IPS-18c (cell line): Measurements from ENCODE around the gene CSNK1D.

Source experiments
- H3K4me3 ChIP-seq: 2 replicates; pipeline ENCODE4 v1.7.0; 2013; ENCODE audit warnings: low read depth, mild to moderate bottlenecking, low read length, moderate library complexity; ENCODE audit not compliant: insufficient read depth
- H3K9me3 ChIP-seq: one replicate; pipeline ENCODE4 v1.6.1; 2013; ENCODE audit warnings: mild to moderate bottlenecking, low read length, moderate library complexity; ENCODE audit not compliant: control insufficient read depth, insufficient read depth

Gene CSNK1D

DNA sequence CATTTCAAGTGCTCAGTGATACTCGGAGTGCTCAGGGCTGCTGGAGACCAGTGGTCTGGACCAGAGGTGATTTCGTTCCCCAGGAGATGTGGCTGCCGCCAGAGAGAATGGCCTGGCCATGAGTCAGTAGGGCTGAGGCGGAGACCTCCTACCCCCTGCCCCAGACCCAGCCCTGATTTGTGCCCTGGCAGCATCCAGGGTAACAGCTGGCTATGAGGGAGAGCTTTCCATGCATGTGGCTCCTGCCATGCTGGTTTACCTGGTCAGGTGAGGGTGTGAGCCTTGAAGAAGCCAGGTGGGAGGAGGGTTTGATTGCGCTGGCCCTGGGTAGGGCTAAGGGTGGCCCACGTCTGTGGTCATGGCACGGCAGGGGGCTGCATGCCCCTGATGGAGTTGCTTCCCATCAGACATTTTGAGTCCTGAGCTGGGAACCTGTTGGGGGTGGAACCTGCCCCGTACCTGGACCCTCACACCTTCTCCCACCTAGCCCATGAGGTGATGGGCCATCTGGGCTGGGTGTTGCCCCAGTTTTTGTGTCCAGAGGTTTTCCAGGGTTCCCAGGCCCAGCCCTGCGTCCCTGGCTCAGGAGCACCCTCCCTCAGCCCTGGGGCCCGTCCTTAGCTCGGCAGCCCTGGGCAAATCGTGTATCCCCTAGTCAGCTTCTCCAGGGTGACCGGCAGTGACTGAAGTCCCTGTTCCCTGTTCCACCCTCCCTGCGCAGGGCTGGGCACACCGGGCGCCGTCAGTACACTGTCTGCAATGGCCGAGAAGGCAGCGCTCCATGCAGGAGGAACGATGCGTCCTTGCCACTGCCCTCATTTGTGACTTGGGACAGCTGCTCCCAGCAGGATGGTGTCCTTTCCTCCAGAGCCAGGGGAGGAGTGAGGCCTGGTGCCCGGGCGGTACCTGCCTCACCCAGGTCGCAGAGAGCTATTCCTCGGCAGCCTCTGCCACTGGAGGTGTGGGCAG, 9.0 kb upstream of the CSNK1D start:
- Histone ChIP-seq H3K9me3 (no peaks in the 10 kb centered on the region), H3K4me3 (no peak overlapping the region)

GRCh38 chr17:82281502-82282238, 8.2 kb upstream of the CSNK1D start:
- Histone ChIP-seq H3K4me3 (no peak overlapping the region), H3K9me3 (no peaks in the 10 kb centered on the region)

DNA sequence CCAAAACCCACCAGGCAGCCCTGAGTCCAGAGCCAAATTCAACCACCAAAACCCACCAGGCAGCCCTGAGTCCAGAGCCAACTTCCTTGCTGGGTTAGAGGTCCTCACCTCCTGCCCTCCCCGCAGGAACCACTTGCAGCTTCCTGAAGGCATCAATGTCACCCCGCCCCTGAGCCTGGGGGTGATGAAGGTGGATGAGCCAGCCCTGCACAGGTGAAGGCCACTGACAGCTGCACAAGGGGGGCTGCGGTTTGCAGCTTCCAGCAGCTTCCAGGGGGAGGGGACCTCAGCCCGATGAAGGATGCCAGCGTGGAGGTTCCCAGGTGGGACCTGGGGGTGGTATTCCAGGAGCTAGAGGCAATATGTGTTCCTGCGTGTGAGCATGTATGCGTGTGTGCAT, 7.6 kb upstream of the CSNK1D start:
- Histone ChIP-seq H3K9me3 (no peaks in the 10 kb centered on the region), H3K4me3 (no peak overlapping the region)

- no peak overlapping the region for H3K4me3 ChIP-seq
- no peaks in the 10 kb centered on the region for H3K9me3 ChIP-seq
Measured at GRCh38 chr17:82280537-82280936, 7.0 kb upstream of the CSNK1D start.

DNA sequence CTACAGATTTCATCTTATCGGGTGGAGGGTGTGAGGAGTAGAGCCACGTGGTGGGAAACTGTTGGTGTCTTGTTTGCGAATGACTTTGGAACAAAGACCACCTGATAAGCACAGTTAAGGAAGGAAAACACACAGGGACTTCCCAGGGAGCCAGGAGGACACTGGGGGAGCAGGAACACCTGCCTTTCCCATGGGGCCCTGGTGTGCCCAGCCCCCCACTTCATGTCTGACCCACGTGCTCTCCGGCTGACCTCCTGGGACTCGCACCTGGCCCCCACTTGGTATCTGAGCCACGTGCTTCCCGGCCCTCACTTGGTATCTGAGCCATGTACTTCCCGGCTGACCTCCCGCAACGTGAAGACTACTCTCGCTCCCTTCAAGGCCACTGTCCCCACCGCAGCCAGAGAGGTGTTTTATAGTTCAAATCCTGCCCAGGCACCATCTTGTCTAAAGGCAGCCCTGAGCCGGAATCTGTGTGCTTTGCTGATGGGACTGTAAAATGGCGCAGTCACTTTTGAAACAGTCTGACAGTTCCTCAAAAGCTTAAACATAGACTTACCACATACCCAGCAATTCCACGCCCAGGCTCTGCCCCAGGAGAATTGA, 5.4 kb upstream of the CSNK1D start:
- no peaks in the 10 kb centered on the region for H3K9me3 ChIP-seq
- no peak overlapping the region for H3K4me3 ChIP-seq

DNA sequence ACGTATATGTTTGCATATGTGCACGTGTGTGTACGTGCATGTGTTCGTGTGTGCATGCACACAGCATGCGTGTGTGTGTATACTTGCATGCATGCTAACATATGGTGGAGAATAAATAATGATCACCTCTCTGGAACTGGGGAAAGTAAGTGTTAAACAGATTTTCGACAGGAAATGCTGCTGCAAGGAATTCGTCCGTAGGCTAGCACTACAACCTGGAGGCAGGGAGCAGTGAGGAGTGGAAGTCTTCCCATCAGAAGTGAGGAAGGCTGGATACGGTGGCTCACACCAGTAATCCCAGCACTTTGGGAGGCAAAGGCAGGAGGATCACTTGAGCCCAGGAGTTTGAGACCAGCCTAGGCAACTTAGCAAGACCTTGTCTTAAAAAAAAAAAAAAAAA, 4.8 kb upstream of the CSNK1D start:
- H3K4me3 ChIP-seq = no peak overlapping the region
- no peaks in the 10 kb centered on the region for H3K9me3 ChIP-seq

GRCh38 chr17:82277851-82278250, 4.4 kb upstream of the CSNK1D start:
- H3K4me3 ChIP-seq = no peak overlapping the region
- H3K9me3 ChIP-seq = no peaks in the 10 kb centered on the region

- no peaks in the 10 kb centered on the region for H3K9me3 ChIP-seq
- no peak overlapping the region for H3K4me3 ChIP-seq
Measured at GRCh38 chr17:82276938-82277337, 3.4 kb upstream of the CSNK1D start.

DNA sequence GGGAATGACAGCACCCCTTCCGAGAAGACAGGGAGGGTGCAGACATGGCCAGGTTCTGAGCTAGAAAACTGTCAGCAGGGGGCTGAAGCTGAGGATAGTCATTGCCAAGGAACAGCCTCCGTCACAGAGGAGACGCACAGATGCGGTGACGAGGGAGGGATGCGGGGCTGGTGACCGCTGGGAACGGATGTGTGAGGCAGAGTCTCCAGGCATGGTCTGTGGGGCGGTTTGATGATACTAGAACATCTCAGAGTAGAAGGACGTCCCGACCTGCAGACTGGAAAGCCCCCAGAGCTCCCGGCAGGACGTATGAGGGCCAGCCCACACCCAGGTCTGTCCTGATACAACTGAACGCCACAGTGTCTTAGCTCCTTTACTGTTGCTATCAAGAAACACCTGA, 1.8 kb upstream of the CSNK1D start:
- H3K9me3 ChIP-seq = no peaks in the 10 kb centered on the region
- H3K4me3 ChIP-seq = no peak overlapping the region

DNA sequence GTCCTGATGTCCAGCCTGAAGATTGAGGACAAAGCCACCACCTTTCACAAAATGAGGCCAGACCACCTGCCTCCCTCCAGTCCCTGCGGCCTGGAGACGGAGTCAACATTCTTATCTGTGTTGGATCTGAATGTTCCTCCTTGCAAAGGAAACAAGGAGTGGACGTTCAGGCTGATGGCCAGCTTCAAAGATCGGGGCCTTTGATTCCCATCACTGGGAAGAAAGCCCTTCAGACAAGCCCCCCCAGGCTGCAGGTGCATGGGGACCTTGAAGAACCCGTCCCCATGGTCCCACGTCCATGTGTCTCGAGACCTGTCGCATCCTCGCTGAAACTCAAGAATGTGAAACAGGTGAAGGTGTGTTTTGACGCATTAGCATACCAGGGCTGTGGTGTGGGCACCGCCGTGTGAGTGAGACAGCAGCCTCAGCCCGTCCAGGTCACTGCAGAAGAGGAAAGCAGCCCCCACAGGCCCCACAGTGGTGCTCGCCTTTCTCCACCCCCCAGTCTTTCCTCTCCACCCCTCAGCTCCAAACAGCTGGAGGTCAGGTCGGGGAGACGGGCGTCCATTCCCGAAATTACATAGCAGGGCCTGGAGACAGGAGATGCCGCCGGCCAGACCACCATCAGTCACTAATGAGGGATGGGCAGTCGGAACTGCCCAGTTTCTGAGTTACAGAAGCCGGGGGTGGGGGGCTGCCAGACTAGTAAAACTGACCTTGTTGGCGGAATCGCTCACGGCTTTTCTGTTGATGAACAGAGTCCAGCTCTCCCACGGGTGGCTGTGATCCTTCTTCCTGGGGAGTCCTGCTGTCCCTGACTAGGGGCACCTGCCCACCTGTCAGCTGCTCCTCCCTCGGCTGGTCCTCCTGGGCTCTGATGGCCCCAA, 877 bp upstream of the CSNK1D start:
- H3K9me3 ChIP-seq = no peaks in the 10 kb centered on the region
- peak overlapping the region; percentile 75 for H3K4me3 ChIP-seq

DNA sequence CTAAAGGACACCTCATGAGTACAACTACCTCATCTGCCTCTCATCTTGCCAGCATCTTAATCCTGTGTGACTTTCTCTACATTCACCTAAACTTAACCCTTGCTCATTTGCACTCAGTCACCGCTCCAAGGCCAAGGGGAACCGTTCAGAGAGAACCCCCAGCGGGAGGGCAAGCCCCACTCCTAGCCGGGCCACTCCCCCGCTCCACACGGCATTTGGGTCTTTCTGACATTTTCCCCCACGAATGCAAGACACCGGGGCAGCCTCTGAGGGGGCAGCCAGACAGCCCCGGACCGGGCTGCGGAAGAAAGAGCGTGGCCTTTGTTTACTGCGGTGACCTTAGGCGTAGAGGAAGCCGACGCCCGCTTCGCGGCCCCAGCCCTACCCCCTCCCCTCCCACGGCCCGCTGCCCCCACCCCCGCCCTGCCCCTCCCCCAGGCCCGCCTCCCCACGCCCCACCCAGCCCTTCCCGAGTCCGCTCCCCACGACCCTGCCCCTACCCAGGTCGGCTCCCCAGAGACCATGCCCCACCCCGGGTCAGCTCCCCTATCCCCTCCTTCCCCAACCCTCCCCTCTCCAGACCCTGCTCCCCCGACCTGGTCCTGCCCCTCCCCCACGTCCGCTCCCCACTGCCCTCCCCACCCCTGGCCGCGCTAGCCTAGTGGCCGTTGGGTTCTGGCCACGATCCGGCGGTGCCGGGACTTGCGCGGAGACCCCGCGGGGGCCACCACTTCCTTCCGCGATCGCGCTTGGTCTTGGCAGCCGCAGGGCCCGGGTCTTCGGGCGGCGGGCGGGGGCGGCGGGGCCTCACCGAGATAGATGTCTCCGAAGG, 789 bp downstream of the CSNK1D start:
- H3K4me3 ChIP-seq = peak overlapping the region; percentile 75
- no peaks in the 10 kb centered on the region for H3K9me3 ChIP-seq

GRCh38 chr17:82271401-82271800, 2.1 kb downstream of the CSNK1D start:
- Histone ChIP-seq H3K4me3 (peak overlapping the region; percentile 75; the same call in 1 of the 2 replicates), H3K9me3 (no peaks in the 10 kb centered on the region)

GRCh38 chr17:82270651-82271050, 2.8 kb downstream of the CSNK1D start:
- H3K9me3 ChIP-seq = no peaks in the 10 kb centered on the region
- no peak overlapping the region for H3K4me3 ChIP-seq

DNA sequence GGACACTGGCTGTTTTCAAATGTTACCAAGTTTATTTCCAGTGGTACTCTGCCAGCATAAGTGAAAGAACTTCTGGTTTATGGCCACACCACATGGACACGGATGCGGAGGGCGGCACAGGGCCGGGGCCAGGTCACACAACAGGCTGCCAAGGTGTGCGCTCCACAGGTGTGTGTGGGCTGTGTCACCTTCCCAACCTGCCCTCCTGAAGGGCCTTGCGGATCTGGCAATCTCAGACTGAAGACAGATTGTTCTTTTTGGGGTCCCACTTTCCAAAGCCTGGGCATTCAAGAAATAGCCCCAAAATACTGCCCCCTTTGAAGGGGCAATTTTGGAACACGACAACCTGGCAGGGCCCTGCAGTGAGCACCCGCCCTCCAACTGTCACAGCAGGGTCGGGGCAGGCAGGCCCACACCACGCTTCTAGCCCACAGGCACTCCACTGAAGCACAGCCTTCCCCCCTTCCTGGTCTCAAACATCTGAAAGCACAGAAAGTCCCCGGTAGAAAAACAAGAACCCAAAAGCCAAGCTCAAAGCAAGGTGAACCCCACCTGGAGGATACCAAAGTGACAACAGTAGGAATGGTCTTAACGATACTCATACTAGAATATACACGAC, 3.5 kb downstream of the CSNK1D start:
- Histone ChIP-seq H3K4me3 (no peak overlapping the region), H3K9me3 (no peaks in the 10 kb centered on the region)

DNA sequence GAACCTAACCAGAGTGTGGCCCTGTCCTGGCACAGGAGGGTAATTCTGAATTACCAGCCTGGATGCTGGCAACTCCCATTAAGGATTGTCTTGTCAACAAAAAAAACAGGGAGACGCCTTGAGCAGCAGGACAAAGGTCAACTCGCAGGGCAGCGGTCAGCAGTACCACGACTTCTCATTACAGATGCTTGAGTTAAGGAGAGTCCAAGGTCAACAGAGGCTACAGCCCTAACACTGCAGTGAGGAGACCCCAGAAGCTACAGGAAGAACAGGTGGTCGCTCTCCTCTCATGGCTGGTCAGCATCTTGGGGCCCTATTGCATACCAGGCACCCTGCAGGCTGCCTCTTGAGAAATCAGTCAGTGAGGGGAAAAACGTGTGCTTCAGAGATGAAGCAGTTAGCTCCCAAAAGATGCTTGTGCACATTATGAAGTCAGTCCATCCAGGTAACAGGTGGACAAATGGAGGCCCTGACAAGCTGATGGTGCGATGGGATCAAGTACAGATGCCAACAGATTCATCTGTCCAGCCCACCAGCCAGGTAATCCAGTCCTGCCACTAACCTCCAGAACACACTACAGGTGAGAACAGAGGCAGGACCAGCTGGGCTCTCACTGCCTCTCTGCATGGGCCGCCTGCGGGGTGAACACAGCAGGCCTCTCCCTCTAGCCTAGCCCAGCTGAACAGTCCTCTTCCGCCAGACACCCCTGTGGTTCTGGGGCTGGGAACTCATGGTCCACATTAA, 4.2 kb downstream of the CSNK1D start:
- H3K9me3 ChIP-seq = no peaks in the 10 kb centered on the region
- no peak overlapping the region for H3K4me3 ChIP-seq
